ENCODE results near the gene HERC4.

GRCh38 chr10:68075550-68076004, 494 bp upstream of the HERC4 start:
- no peak for TF ChIP-seq CTCF (conservative IDR thresholded peaks at IDR 0.05; ENCODE audit: low read length)
- TF ChIP-seq EZH2phosphoT487 (IDR thresholded peaks at IDR 0.05; ENCODE audit: borderline replicate concordance, low read depth, low read length), result no peak
